NOMO-1 treated with DMSO at 0.1 percent for 48 hours (cell line): ENCODE results near the gene RFX2.
A peak's percentile ranks its signal among the peaks of the same experiment; 100 is the strongest.
"Not testable (repeated sequence)": the region's sequence is repeated elsewhere in the genome, so short reads cannot be mapped to it uniquely, and the experiment has no call there.

Experiments used
- DNase-seq: peaks from one replicate; lab custom pipeline; 2025; ENCODE audit not compliant: unreplicated experiment; lab: John Stamatoyannopoulos, UW

RFX2 gene

DNA sequence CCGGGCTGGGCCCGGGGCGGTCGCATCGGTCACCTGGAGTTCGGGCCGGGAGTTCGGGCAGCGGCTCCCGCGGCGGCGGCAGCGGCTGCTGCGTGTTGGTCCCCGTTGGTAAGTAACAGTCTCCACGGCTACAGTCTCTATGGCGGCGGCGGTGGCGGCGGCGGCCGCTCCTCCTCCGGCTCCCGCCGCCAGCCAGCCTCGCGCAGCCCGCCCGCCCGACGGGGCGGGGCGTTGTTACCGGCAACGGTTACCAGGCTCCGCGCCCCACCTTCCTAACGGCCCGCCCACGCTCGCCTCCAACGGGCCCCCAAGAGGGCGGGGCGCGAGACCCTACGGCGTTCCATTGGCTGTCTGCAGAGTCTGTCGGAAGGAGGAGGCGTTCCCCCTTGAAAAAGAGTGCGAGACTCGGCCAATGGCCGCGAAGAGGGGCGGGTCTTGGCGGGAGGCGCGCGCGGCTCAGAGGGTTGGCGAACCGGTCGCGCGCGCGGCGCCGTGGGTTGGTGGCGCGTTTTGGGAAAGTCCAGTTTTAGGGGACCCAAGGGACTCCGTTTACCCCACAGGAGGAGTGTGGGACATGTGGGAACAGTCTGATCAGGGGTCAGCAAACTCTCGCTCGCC, at the start of gene RFX2:
TSS of gene RFX2 (minus strand) at position 141 of the 618 bp plus-strand sequence. CDS start 63,004 bp downstream, outside the sequence.
- peak; percentile 98 for DNase-seq

GRCh38 chr19:6156033-6156432, 45.7 kb upstream of the RFX2 start:
- no peak for DNase-seq

- DNase-seq, result no peak
Observed at GRCh38 chr19:6150289-6150688, 40.0 kb upstream of the RFX2 start.

- no peak for DNase-seq
Observed at GRCh38 chr19:6141217-6141616, 30.9 kb upstream of the RFX2 start.

DNA sequence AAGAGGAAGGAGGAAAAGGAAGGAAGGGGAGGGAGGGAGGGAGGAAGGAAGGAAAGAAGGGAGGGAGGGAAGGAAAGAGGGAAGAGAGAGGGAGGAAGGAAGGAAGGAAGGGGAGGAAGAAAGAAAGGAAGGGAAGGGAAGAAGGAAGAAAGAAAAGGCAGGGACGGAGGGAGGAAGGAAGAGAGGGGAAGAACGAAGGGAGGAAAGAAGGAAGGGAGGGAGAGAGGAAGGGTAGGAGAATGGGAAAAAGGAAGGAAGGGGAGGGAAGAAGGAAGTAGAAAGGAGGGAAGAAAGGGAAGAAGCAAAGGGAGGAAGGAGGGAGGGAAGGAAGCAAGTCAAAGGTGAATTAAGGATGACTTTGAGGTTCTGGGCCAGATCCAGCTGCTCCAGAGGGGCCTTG, 28.2 kb upstream of the RFX2 start:
- no peak for DNase-seq

GRCh38 chr19:6138066-6138465, 27.8 kb upstream of the RFX2 start:
- peak; percentile 2 for DNase-seq

- no peak for DNase-seq
Observed at GRCh38 chr19:6133231-6133630, 22.9 kb upstream of the RFX2 start.

DNA sequence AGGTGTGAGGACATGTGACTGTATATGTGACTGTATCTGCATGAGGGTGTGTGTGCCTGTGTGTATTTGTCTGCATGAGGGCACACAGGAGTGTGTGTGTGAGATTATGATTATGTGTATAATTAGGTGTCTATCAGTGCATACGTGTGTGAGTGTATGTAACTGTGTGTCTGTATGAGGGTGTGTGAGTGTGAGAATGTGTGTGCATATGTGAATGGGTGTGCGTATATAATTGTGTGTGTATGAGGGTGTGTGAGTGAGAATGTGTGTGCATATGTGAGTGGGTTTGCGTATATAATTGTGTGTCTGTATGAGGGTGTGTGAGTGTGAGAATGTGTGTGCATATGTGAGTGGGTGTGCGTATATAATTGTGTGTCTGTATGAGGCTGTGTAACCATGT, 22.2 kb upstream of the RFX2 start:
- DNase-seq, result no peak

GRCh38 chr19:6127716-6128335, 17.5 kb upstream of the RFX2 start:
- DNase-seq, result no peak

DNA sequence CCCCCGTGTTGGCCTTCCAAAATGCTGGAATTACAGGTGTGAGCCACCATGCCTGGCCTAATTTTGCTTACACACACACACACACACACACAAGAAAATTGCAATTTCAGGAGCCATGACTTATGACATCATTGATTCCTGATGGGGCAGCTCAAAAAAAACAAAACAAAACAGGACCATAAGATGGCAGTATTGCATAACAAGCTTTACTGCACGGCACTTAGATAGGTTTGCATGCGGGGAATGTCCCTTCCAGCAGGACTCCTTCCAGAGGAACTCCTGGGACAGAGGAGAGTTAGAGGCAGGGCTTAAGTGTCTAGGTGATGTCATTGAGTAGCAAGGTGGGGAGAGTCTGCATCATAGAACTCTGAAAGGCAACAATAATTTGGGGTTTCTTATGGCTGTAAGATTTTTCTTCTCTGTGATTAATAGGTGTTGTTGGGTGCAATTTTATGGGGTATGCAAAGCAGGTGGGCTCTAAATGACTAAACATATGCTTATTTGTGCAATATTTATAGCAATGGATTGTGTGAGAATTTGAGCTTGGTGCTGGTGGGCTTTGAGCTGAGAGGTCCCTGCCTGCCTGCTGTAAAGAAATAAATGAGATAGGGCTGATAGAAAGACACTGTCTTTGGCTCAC, 16.2 kb upstream of the RFX2 start:
- DNase-seq, result peak; percentile 63

DNA sequence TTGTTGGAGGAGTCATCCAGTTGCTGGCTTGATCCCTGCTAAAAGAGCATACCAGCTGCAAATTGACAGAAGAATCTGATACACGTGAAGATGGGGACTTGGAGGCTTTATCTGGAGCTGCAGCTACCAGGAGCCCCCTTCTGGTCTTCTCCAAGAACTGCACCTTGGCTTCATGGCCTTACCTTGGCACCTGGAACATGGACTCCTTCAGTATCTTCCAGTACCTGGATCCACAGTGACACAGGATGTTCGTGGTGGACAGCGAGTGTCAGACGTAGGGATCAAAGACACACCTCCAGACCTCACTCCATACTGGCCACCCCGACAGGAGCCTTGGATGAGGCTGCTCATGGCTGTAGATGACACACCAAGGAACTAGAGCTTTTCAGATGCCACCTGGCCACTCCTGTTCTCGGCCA, 15.3 kb upstream of the RFX2 start:
- peak; percentile 84 for DNase-seq

- DNase-seq, result no peak
Observed at GRCh38 chr19:6119031-6119430, 8.7 kb upstream of the RFX2 start.

DNA sequence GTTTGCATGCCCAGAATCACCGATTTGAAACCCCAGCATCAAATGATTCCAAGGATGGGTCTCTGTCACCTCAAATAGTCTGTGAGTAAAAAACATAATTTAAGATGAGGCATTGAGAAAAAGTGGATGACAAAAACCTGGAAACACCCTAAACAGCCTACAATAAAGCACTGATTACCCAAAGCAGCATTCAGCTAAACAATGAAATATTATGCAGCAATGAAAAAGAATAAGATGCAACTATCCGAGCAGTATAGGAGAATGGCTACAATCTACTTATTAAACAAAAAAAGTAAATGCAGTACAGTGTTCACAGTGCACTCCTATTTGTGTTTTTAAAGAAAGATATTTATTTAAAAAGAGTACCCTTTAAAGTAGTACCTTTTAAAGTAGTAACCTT, 7.7 kb upstream of the RFX2 start:
- no peak for DNase-seq

DNA sequence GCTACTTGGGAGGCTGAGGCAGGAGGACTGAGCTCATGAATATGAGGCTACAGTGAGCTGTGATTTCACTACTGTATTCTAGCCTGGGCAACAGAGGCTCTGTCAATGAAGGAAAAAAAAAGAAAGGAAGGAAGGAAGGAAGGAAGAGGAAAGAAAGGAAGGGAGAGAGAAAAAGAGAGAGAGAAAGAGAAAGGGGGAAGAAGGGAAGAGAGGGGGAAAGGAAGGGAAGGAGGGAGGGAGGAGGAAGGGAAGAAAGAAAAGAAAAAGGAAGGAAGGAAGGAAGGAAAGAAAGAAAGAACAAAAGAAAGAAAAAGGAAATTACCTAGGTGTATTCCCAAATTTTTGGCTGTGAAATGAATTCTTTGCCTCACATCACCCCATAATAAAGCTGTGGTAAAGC, 7.2 kb upstream of the RFX2 start:
- DNase-seq, result no peak

DNA sequence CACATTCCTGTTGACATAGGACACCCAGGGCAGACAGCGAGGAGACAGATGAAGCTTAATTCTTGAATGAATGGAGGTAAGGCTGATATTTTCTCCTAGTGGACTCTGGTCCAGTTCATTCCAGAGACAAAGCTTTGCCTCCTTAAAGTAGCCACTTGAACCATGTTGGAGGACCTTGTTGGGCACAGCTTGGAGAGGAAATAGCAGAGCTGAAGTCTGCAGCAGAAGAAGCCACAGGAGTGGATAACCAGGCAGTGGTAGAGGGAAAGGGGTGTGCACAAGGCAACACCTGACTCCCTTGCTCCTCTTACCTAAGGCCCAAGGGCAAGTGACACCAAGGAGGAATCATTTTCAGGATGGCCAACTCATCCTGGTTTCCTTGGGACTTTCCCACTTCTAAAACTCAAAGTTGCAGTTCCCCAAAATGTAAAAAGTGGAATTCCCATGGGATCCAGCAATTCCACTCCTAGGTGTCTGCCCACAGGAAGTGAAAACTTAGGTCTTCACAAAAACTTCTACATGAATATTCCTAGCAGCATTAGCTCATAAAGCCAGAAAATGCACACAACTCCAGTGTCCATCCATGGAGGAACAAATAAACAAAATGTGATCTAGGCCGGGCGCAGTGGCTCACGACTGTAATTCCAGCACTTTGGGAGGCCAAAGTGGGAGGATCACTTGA, 6.6 kb upstream of the RFX2 start:
- no peak for DNase-seq

- DNase-seq, result no peak
Observed at GRCh38 chr19:6115992-6116391, 5.7 kb upstream of the RFX2 start.

- DNase-seq, result no peak
Observed at GRCh38 chr19:6113616-6114188, 3.4 kb upstream of the RFX2 start.

- DNase-seq, result no peak
Observed at GRCh38 chr19:6109947-6110346, 353 bp downstream of the RFX2 start.

DNA sequence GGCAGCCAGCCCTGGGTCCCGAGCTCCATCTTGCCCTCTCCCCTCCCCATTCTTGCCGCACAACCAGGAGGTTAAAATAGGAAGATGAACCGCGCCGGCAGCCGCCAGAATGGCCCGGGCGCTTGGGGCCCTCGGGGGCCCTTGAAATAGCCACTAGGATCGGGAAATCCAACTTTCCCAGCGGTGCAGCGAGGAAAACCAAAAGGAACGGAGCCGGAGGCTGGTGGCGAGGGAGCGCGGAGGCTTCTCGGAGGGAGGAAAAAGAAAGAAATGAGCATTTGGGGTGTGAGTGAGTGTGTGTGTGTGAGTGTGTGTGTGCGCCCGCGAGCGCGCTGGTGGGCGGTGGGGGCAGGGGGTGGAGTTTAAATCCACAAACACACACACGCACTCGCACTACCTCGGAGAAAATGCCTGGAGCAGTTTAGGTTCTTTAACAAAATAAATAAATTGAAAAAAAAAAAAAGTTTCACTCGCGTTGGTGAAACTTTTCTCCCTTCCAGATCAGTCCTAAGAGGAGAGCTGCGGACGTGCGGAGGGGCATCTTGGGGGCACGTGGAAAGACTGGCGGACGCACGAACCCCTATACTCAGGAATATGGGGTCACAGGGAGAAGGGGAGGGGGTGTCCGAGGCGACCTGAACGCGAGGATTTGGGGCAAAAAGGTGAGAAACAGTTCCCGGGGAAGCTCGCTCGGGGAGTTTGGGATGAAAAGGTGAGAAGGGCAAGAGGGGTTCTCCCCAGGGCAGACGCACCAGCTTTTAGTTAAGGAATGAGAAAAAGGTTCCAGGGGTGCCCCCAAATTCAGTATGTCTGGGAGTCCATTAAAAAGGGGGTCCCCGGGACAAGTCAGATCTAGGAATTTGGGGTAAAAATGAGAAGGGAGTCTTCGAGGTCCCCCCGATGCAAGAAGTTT, 1.3 kb downstream of the RFX2 start:
- peak; percentile 20 for DNase-seq

DNA sequence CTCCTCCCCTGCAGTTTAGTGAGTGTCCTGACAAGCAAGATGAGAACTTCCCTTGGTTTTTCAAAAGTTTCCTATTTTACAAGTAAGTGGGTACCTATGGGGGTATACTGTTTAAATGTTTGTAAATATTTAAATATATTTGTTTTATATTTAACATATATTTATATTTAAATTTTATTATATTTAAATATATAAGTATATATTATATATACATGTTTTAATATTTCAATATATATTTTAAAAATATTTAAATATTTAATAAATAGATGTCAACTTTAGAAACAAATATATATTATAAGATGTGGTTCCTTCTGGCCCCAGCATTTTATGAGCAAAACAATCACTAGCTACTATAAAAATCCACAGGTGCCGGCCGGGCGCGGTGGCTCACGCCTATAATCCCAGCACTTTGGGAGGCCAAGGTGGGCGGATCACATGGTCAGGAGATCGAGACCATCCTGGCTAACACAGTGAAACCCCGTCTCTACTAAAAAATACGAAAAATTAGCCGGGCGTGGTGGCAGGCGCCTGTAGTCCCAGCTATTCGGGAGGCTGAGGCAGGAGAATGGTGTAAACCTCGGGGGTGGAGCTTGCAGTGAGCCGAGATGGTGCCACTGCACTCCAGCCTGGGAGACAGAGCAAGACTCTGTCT, 3.5 kb downstream of the RFX2 start:
- not testable (repeated sequence) for DNase-seq
